ENCODE measurements around the gene MAML1.
A peak's percentile ranks its signal among the peaks of the same experiment; 100 is the strongest.
"Not testable (repeated sequence)": the region's sequence is repeated elsewhere in the genome, so short reads cannot be mapped to it uniquely, and the experiment has no call there.

The MAML1 gene, protein sequence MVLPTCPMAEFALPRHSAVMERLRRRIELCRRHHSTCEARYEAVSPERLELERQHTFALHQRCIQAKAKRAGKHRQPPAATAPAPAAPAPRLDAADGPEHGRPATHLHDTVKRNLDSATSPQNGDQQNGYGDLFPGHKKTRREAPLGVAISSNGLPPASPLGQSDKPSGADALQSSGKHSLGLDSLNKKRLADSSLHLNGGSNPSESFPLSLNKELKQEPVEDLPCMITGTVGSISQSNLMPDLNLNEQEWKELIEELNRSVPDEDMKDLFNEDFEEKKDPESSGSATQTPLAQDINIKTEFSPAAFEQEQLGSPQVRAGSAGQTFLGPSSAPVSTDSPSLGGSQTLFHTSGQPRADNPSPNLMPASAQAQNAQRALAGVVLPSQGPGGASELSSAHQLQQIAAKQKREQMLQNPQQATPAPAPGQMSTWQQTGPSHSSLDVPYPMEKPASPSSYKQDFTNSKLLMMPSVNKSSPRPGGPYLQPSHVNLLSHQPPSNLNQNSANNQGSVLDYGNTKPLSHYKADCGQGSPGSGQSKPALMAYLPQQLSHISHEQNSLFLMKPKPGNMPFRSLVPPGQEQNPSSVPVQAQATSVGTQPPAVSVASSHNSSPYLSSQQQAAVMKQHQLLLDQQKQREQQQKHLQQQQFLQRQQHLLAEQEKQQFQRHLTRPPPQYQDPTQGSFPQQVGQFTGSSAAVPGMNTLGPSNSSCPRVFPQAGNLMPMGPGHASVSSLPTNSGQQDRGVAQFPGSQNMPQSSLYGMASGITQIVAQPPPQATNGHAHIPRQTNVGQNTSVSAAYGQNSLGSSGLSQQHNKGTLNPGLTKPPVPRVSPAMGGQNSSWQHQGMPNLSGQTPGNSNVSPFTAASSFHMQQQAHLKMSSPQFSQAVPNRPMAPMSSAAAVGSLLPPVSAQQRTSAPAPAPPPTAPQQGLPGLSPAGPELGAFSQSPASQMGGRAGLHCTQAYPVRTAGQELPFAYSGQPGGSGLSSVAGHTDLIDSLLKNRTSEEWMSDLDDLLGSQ

DNA sequence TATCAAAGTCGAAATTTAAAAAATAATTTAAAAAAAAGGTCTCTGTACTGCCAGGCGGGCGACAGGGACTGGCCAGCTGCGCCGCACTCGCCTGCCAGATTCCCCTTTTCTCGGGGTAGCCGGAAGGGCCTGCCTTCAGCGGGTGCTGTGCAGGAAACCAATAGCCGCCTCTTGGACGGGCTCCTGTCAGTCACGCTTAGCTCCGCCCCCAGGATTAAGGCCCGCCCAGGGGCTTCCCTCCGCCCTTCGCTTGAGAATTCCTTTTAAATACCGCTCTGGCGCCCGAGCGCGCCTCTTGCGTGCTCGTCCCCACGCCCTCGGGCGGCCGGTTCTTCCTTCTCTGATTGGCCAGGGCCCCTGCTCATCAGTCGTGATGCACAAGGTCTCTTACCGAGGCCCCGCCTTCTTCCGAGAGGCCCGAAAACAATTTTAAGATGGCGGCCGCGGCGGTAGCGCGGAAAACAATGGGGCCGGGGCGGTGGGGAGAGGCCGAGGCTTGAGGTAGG, at the start of gene MAML1:
Gene MAML1 (plus strand): TSS at position 411 of the 506 bp plus-strand sequence. CDS start 291 bp downstream, outside the sequence.
- H3K4me3 ChIP-seq (replicated peaks; ENCODE audit: low read depth, low read length), result peak within 1 kb of the TSS; percentile 63
- DNase-seq (ENCODE audit: low read depth), result peak; percentile 100
- TF ChIP-seq, protein P1, sequence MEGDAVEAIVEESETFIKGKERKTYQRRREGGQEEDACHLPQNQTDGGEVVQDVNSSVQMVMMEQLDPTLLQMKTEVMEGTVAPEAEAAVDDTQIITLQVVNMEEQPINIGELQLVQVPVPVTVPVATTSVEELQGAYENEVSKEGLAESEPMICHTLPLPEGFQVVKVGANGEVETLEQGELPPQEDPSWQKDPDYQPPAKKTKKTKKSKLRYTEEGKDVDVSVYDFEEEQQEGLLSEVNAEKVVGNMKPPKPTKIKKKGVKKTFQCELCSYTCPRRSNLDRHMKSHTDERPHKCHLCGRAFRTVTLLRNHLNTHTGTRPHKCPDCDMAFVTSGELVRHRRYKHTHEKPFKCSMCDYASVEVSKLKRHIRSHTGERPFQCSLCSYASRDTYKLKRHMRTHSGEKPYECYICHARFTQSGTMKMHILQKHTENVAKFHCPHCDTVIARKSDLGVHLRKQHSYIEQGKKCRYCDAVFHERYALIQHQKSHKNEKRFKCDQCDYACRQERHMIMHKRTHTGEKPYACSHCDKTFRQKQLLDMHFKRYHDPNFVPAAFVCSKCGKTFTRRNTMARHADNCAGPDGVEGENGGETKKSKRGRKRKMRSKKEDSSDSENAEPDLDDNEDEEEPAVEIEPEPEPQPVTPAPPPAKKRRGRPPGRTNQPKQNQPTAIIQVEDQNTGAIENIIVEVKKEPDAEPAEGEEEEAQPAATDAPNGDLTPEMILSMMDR (IDR thresholded peaks at IDR 0.05; ENCODE audit: low read length, missing control alignments), result no peak

DNA sequence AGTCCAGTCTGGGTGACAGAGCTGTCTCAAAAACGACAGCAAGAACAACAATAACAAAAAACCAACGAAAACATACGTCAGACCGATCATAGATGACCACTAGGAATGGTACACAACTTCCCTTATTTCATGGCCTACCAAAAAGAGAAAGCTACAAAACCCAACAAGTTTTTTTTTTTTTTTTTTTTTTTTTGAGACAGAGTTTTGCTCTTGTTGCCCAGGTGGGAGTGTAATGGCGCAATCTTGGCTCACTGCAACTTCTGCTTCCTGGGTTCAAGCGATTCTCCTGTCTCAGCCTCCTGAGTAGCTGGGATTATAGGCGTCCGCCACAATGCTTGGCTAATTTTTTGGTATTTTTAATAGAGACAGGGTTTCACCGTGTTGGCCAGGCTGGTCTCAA, 43.4 kb upstream of the MAML1 start:
- not testable (repeated sequence) for H3K4me3 ChIP-seq (replicated peaks; ENCODE audit: low read depth, low read length); DNase-seq (ENCODE audit: low read depth)

DNA sequence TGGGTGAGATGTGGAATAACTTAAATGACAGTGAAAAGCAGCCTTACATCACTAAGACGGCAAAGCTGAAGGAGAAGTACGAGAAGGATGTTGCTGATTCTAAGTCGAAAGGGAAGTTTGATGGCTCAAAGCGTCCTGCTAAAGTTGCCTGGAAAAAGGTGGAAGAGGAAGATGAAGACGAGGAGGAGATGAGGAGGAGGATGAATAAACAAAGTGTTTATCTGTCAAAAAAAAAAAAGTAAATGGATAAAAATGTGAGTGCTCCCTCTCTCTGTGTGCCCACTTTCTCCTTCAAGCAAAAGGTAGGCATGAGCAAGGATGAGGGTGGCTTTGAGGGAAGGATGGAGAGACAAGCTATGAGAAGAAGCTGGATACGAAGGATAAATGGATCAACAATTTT, 38.1 kb upstream of the MAML1 start:
- DNase-seq (ENCODE audit: low read depth), result no peak
- no peak overlapping the region for H3K4me3 ChIP-seq (replicated peaks; ENCODE audit: low read depth, low read length)
- TF ChIP-seq, protein P1 (IDR thresholded peaks at IDR 0.05; ENCODE audit: low read length, missing control alignments), result no peak

DNA sequence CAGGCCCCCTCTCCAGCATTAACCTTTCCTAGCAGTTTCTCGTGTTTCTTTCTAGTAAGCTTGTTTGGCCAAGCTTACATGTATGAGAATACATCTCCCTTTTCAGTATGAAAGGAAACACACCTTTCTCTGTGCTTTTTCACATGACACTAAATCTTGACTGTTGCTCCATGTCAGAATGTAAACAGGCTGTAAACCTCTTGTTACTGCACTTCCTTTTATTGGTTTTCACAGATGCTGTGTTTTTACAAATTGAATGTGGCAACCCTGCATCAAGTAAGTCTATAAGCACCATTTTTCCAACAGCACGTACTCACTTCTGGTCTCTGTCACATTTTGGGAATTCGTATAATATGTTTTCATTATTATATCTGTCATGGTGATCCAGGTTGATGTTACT, 36.0 kb upstream of the MAML1 start:
- no peak for DNase-seq (ENCODE audit: low read depth)
- TF ChIP-seq, protein P1 (IDR thresholded peaks at IDR 0.05; ENCODE audit: low read length, missing control alignments), result no peak
- no peak overlapping the region for H3K4me3 ChIP-seq (replicated peaks; ENCODE audit: low read depth, low read length)

DNA sequence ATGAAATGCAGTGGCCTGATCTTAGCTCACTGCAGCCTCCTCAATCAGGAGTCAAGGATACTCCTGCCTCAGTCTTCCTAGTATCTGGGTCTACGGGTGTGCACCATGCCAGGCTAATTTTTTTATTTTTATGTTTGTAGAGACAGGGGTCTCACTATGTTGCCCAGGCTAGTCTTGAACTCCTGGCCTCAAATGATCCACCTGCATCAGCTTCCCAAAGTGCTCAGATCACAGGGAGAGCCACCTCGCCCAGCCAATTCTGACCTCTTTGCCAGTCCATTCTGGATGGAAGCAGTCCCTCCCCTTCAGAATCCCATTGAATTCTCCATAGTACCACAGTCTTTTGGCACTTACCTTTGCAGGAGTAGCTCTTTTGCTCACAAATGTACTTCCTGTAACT, 35.5 kb upstream of the MAML1 start:
- TF ChIP-seq, protein P1 (IDR thresholded peaks at IDR 0.05; ENCODE audit: low read length, missing control alignments), result no peak
- H3K4me3 ChIP-seq (replicated peaks; ENCODE audit: low read depth, low read length), result no peak overlapping the region

DNA sequence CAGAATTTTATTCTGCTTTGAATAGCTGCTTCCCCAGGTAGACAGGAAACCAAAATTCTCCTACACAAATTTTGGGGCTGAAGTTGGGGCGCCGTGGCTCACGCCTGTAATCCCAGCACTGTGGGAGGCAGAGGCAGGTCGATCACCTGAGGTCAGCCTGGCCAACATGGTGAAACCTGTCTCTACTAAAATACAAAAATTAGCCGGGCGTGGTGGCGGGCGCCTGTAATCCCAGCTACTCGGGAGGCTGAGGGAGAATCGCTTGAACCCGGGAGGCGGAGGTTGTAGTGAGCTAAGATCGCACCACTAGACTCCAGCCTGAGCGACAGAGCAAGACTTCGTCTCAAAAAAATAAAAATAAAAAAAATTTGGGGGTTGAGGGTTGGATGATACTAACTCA, 35.1 kb upstream of the MAML1 start:
- peak overlapping the region; percentile 75 for H3K4me3 ChIP-seq (replicated peaks; ENCODE audit: low read depth, low read length)
- DNase-seq (ENCODE audit: low read depth), result not testable (repeated sequence)

More for the DNA sequence above, 35.5 kb upstream of the MAML1 start:
- no peak for DNase-seq (ENCODE audit: low read depth)

DNA sequence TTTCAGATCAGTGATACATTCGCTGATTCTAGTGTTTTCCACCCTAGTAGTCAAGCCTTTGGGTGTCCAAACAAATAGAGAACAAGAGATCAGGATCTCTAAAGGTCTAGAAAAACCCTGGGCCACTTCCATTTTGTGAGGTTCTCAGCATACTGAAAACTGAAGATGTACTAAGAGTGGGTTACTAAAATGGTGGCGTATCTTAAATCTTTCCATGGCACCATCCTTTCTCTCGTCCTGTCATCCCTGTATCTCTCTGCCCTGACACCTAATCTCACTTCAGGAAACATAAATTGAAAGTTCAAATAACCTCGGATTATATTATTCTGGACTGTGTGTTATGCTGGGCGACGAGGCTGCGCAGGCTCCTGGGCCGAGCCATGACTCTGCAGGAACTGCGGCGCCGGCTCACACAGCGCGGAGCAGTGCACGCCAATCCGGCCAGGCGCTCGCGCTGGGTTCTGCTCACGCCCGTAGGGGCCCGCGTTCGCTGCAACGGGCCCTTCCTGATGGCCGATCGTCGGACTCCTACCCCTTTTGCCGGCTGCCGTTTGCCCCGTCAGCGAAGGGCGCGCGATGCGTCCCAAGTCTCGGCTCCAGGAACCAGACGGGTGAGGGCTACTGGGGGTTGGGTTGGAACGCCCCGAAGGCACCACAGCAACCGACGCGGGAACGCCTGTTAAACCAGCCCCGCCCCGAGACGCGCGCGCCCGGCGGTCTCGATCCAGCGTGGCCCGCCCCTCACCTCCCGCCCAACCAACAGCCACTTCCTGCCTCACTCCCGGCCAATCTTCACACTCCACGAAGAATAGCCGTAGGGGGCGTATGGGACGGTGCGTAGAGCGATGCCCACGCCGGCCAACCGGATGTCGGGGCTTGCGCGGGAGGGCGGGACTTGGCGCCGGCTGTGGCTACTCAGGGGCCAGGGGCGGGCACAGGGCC, 34.4 kb upstream of the MAML1 start:
- DNase-seq (ENCODE audit: low read depth), result peak; percentile 99
- peak overlapping the region; percentile 80 for H3K4me3 ChIP-seq (replicated peaks; ENCODE audit: low read depth, low read length)
- TF ChIP-seq, protein P1 (IDR thresholded peaks at IDR 0.05; ENCODE audit: low read length, missing control alignments), result no peak

All from fibroblast of pulmonary artery (primary cell).